Stimulated activated naive CD8-positive, alpha-beta T cell treated with anti-CD3 and anti-CD28 coated beads, Interleukin-15, amount 100 ng/mL, for 72 hours (primary cell): Measurements from ENCODE around the gene WNT7B.
A peak's percentile ranks its signal among the peaks of the same experiment; 100 is the strongest.

ENCODE experiments used
- ATAC-seq: fragments of 150-1000 bp; cut with Tn5 transposase; 2 replicates; pipeline ENCODE4 v1.10.0; 2021; ENCODE audit warnings: mild to moderate bottlenecking, moderate library complexity
- DNase-seq, 2 donors: peaks; one replicate each; pipeline ENCODE4 v3.0.0; 2021 to 2022
- H3K27ac Mint-ChIP-seq, 2 donors: one replicate each; pipeline ENCODE4 v1.8.0; 2022; ENCODE audit warnings: mild to moderate bottlenecking in 2 of 2, mixed read lengths in 2 of 2, moderate library complexity in 2 of 2
- H3K27me3 Mint-ChIP-seq: one replicate; pipeline ENCODE4 v1.8.0; 2022; ENCODE audit warnings: mixed read lengths
- H3K4me1 Mint-ChIP-seq: one replicate; pipeline ENCODE4 v1.8.0; 2022; ENCODE audit warnings: mild to moderate bottlenecking, mixed read lengths
- H3K4me3 Mint-ChIP-seq, 2 donors: one replicate each; pipeline ENCODE4 v1.8.0; 2022; ENCODE audit warnings: mild to moderate bottlenecking in 2 of 2, mixed read lengths in 2 of 2, moderate library complexity in 1 of 2
- H3K9me3 Mint-ChIP-seq, 2 donors: one replicate each; pipeline ENCODE4 v1.8.0; 2022; ENCODE audit warnings: mixed read lengths in 2 of 2

WNT7B gene

GRCh38 chr22:46001426-46002106 is 24.6 kb upstream of the WNT7B start:
- peaks cover 44% of the 10 kb centered on the region for H3K4me1 Mint-ChIP-seq
- no peak overlapping the region for H3K4me3 Mint-ChIP-seq
- ATAC-seq (no peak), DNase-seq (no peak)
- peak overlapping the region in 1 of 2 donors; percentile 69 for H3K27ac Mint-ChIP-seq
- H3K9me3 Mint-ChIP-seq: no peaks in the 10 kb centered on the region
- no peaks in the 10 kb centered on the region for H3K27me3 Mint-ChIP-seq

GRCh38 chr22:46001046-46001425 is 24.1 kb upstream of the WNT7B start:
- Mint-ChIP-seq H3K27me3 (no peaks in the 10 kb centered on the region), H3K9me3 (no peaks in the 10 kb centered on the region), H3K4me3 (no peak overlapping the region), H3K27ac (no peak overlapping the region), H3K4me1 (peaks cover 39% of the 10 kb centered on the region)
- DNase-seq: no peak
- no peak for ATAC-seq

- Mint-ChIP-seq H3K4me1 (peaks cover 32% of the 10 kb centered on the region), H3K27me3 (no peaks in the 10 kb centered on the region), H3K27ac (no peak overlapping the region), H3K9me3 (no peaks in the 10 kb centered on the region), H3K4me3 (no peak overlapping the region)
- ATAC-seq: no peak
- no peak for DNase-seq
These were observed 23.4 kb upstream of the WNT7B start for GRCh38 chr22:46000081-46001027.

GRCh38 chr22:45999379-45999971 is 22.5 kb upstream of the WNT7B start:
- no peak for ATAC-seq
- Mint-ChIP-seq H3K9me3 (no peaks in the 10 kb centered on the region), H3K4me1 (peaks cover 30% of the 10 kb centered on the region), H3K4me3 (no peak overlapping the region), H3K27ac (no peak overlapping the region), H3K27me3 (peaks cover 7% of the 10 kb centered on the region)
- no peak for DNase-seq

- DNase-seq (no peak), ATAC-seq (no peak)
- H3K4me1 Mint-ChIP-seq: peaks cover 27% of the 10 kb centered on the region
- H3K27ac Mint-ChIP-seq: no peak overlapping the region
- no peak overlapping the region for H3K4me3 Mint-ChIP-seq
- peaks cover 13% of the 10 kb centered on the region for H3K27me3 Mint-ChIP-seq
- H3K9me3 Mint-ChIP-seq: no peaks in the 10 kb centered on the region
These were observed 21.8 kb upstream of the WNT7B start for GRCh38 chr22:45998638-45999378.

GRCh38 chr22:45997777-45998637 is 21.0 kb upstream of the WNT7B start:
- peaks cover 22% of the 10 kb centered on the region for H3K4me1 Mint-ChIP-seq
- H3K27ac Mint-ChIP-seq: no peak overlapping the region
- DNase-seq (no peak), ATAC-seq (no peak)
- H3K9me3 Mint-ChIP-seq: peaks cover 0 to 5% of the 10 kb centered on the region in 2 donors
- H3K27me3 Mint-ChIP-seq: peaks cover 19% of the 10 kb centered on the region
- no peak overlapping the region for H3K4me3 Mint-ChIP-seq

- H3K4me1 Mint-ChIP-seq: peaks cover 22% of the 10 kb centered on the region
- peaks cover 0 to 7% of the 10 kb centered on the region in 2 donors for H3K9me3 Mint-ChIP-seq
- peak; percentile 39 for ATAC-seq
- DNase-seq: no peak
- H3K27ac Mint-ChIP-seq: peak overlapping the region in 1 of 2 donors; percentile 9
- peak overlapping the region in 1 of 2 donors; percentile 8 for H3K4me3 Mint-ChIP-seq
- peaks cover 22% of the 10 kb centered on the region for H3K27me3 Mint-ChIP-seq
These were observed 20.3 kb upstream of the WNT7B start for GRCh38 chr22:45997077-45997776.

GRCh38 chr22:45996241-45997076 is 19.5 kb upstream of the WNT7B start:
- ATAC-seq: peak; percentile 29

GRCh38 chr22:45995405-45996101 is 18.6 kb upstream of the WNT7B start:
- DNase-seq: no peak
- H3K27me3 Mint-ChIP-seq: peaks cover 22% of the 10 kb centered on the region
- H3K9me3 Mint-ChIP-seq: peaks cover 0 to 7% of the 10 kb centered on the region in 2 donors
- peaks cover 18% of the 10 kb centered on the region for H3K4me1 Mint-ChIP-seq
- no peak for ATAC-seq
- peak overlapping the region in 1 of 2 donors; percentile 31 for H3K27ac Mint-ChIP-seq
- H3K4me3 Mint-ChIP-seq: no peak overlapping the region

More at GRCh38 chr22:45996241-45997076, 19.5 kb upstream of the WNT7B start:
- H3K9me3 Mint-ChIP-seq: peaks cover 0 to 7% of the 10 kb centered on the region in 2 donors
- peaks cover 22% of the 10 kb centered on the region for H3K27me3 Mint-ChIP-seq
- H3K4me3 Mint-ChIP-seq: peak overlapping the region in 1 of 2 donors; percentile 8
- H3K27ac Mint-ChIP-seq: no peak overlapping the region
- peaks cover 20% of the 10 kb centered on the region for H3K4me1 Mint-ChIP-seq
- DNase-seq: no peak

- Mint-ChIP-seq H3K9me3 (peaks cover 0 to 7% of the 10 kb centered on the region in 2 donors), H3K4me3 (no peak overlapping the region), H3K27ac (peak overlapping the region in 1 of 2 donors; percentile 77), H3K4me1 (peaks cover 18% of the 10 kb centered on the region), H3K27me3 (peaks cover 22% of the 10 kb centered on the region)
- peak; percentile 74 to 77 for DNase-seq
- ATAC-seq: peak; percentile 69
These were observed 17.8 kb upstream of the WNT7B start for GRCh38 chr22:45994491-45995404.

- H3K4me3 Mint-ChIP-seq: no peak overlapping the region
- DNase-seq (no peak), ATAC-seq (no peak)
- no peak overlapping the region for H3K27ac Mint-ChIP-seq
- peaks cover 18% of the 10 kb centered on the region for H3K4me1 Mint-ChIP-seq
- peaks cover 22% of the 10 kb centered on the region for H3K27me3 Mint-ChIP-seq
- H3K9me3 Mint-ChIP-seq: peaks cover 0 to 7% of the 10 kb centered on the region in 2 donors
These were observed 16.9 kb upstream of the WNT7B start for GRCh38 chr22:45993841-45994240.

- Mint-ChIP-seq H3K4me1 (peaks cover 18% of the 10 kb centered on the region), H3K9me3 (peaks cover 0 to 7% of the 10 kb centered on the region in 2 donors), H3K27me3 (peaks cover 22% of the 10 kb centered on the region), H3K4me3 (no peak overlapping the region), H3K27ac (no peak overlapping the region)
- DNase-seq (no peak), ATAC-seq (no peak)
These were observed 16.3 kb upstream of the WNT7B start for GRCh38 chr22:45993143-45993692.
